A673 (cell line): ENCODE measurements around the gene ADCY6. TPM values are rescaled to one million over a fixed set of nuclear protein-coding genes. Genes with fewer than 3 reads are reported as not detected.

Experiments used
- BruUV-seq: library from RNA; stranded (reverse); fragments of 400-500 nt; replicated peaks from 2 replicates; lab custom pipeline; 2021; lab: Mats Ljungman, UMichigan
- CTCF ChIA-PET: fragments of 300-600 bp; sonication (Branson Sonifier 250); formaldehyde crosslinking; loops from one replicate; lab custom pipeline; 2022; ENCODE audit warnings: antibody characterized with exemption; lab: Charles Lee
- POLR2A ChIA-PET: fragments of 300-600 bp; sonication (Branson Sonifier 250); formaldehyde crosslinking; loops from one replicate; lab custom pipeline; 2022; ENCODE audit warnings: antibody characterized with exemption; ENCODE audit not compliant: low non-redundant PET; lab: Charles Lee
- DNase-seq: peaks from one replicate; pipeline ENCODE4 v3.0.0-alpha.2; 2015; ENCODE audit warnings: low spot score
- H3K27ac ChIP-seq: fragments of 200-600 bp; sonication (generic); 2 replicates; pipeline ENCODE4 v1.5.1; 2016; ENCODE audit warnings: mixed run types, low read depth, mild to moderate bottlenecking, mixed read lengths, antibody characterized with exemption, low read length; ENCODE audit not compliant: poor library complexity, severe bottlenecking
- H3K27me3 ChIP-seq: fragments of 200-600 bp; sonication (generic); replicated peaks from 2 replicates; pipeline ENCODE4 v1.6.1; 2017; ENCODE audit warnings: mixed run types, low read depth, mild to moderate bottlenecking, mixed read lengths, antibody characterized with exemption, low read length; ENCODE audit not compliant: insufficient read depth, poor library complexity
- H3K36me3 ChIP-seq: fragments of 200-600 bp; sonication (generic); 2 replicates; pipeline ENCODE4 v1.6.1; 2016; ENCODE audit warnings: mixed run types, mild to moderate bottlenecking, mixed read lengths, antibody characterized with exemption, low read length; ENCODE audit not compliant: insufficient read depth, poor library complexity, severe bottlenecking
- H3K4me1 ChIP-seq: fragments of 200-600 bp; sonication (generic); 2 replicates; pipeline ENCODE4 v1.6.1; 2017; ENCODE audit warnings: mixed run types, mild to moderate bottlenecking, mixed read lengths, antibody characterized with exemption, low read length; ENCODE audit not compliant: insufficient read depth, poor library complexity, severe bottlenecking
- H3K4me3 ChIP-seq: fragments of 200-600 bp; sonication (generic); 2 replicates; pipeline ENCODE4 v1.5.1; 2016; ENCODE audit warnings: low read depth, mixed run types, mild to moderate bottlenecking, mixed read lengths, low read length; ENCODE audit not compliant: poor library complexity, severe bottlenecking
- H3K9me3 ChIP-seq: fragments of 200-600 bp; sonication (generic); 2 replicates; pipeline ENCODE4 v1.6.1; 2016; ENCODE audit warnings: mixed run types, low read depth, mild to moderate bottlenecking, mixed read lengths, antibody characterized with exemption, low read length; ENCODE audit not compliant: poor library complexity, severe bottlenecking
- CTCF ChIP-seq: fragments of 300-800, 200-600 bp; sonication (generic); conservative IDR thresholded peaks from 2 replicates; pipeline ENCODE4 v1.5.1; 2017; ENCODE audit warnings: low read depth, mild to moderate bottlenecking, antibody characterized with exemption, low read length, moderate library complexity, mixed read lengths
- EZH2 ChIP-seq: fragments of 200-600 bp; sonication (generic); IDR thresholded peaks from 2 replicates; pipeline ENCODE4 v1.6.1; 2017; ENCODE audit warnings: borderline replicate concordance, low read depth, mild to moderate bottlenecking, mixed read lengths, antibody characterized with exemption, low read length; ENCODE audit not compliant: poor library complexity, severe bottlenecking
- intact Hi-C: fragments of 100-400 bp; cut with micrococcal nuclease; formaldehyde crosslinking; loops from one replicate; pipeline ENCODE4 v1.10.0; 2022; ENCODE audit not compliant: unreplicated experiment
- total RNA-seq: library from RNA; stranded (reverse); gene quantifications from 2 replicates; pipeline ENCODE4 v1.2.3, GENCODE V29; 2021

Gene ADCY6
- total RNA-seq, 1 experiment from 2014 or later, result 6.8 TPM

- Histone ChIP-seq H3K9me3 (no peaks in the 10 kb centered on the region), H3K27ac (no peak overlapping the region), H3K4me1 (no peaks in the 10 kb centered on the region), H3K27me3 (no peaks in the 10 kb centered on the region), H3K36me3 (no peaks in the 10 kb centered on the region), H3K4me3 (no peak overlapping the region)
- no TSS peak for BruUV-seq
- DNase-seq, result no peak
- no peak for TF ChIP-seq CTCF
- no peak for TF ChIP-seq EZH2
- ChIA-PET POLR2A (no interaction called here), CTCF (interaction anchor here (0.8 to 1.1 kb wide), 3 partner anchors 33 to 96 kb away, joined by 3 to 10 read pairs (median 7); no protein-coding TSS in a partner anchor)
- intact Hi-C loops, result loop anchor here (10.0 kb wide), 1 partner anchor 170 kb away; no protein-coding TSS in a partner anchor
Observed at GRCh38 chr12:48794870-48795269, 6.0 kb upstream of the ADCY6 start.

- CTCF ChIA-PET, result no interaction called here
- BruUV-seq, result no TSS peak
- no peaks in the 10 kb centered on the region for H3K27me3 ChIP-seq
- TF ChIP-seq EZH2 (no peak), CTCF (no peak)
- intact Hi-C loops, result loop anchor here (10.0 kb wide), 1 partner anchor 169 kb away; no protein-coding TSS in a partner anchor
- no peak overlapping the region for H3K4me3 ChIP-seq
- H3K27ac ChIP-seq, result no peak overlapping the region
- no peak for DNase-seq
- POLR2A ChIA-PET, result no interaction called here
- H3K36me3 ChIP-seq, result no peaks in the 10 kb centered on the region
- H3K4me1 ChIP-seq, result no peaks in the 10 kb centered on the region
- no peaks in the 10 kb centered on the region for H3K9me3 ChIP-seq
Observed at GRCh38 chr12:48793696-48794095, 4.8 kb upstream of the ADCY6 start.

GRCh38 chr12:48789858-48790326 is 1.0 kb upstream of the ADCY6 start:
- CTCF ChIA-PET, result interaction anchor here (0.7 to 1.2 kb wide), 2 partner anchors 25 to 62 kb away, joined by 4 to 10 read pairs; partner anchors contain the start of gene DDX23
- BruUV-seq, result no TSS peak
- Histone ChIP-seq H3K4me3 (peak overlapping the region; percentile 89), H3K36me3 (no peaks in the 10 kb centered on the region), H3K27me3 (no peaks in the 10 kb centered on the region), H3K9me3 (no peaks in the 10 kb centered on the region), H3K27ac (no peak overlapping the region), H3K4me1 (peaks cover 12% of the 10 kb centered on the region)
- DNase-seq, result no peak
- intact Hi-C loops, result loop anchor here (10.0 kb wide), 1 partner anchor 165 kb away; no protein-coding TSS in a partner anchor
- no peak for TF ChIP-seq CTCF
- TF ChIP-seq EZH2, result no peak
- POLR2A ChIA-PET, result no interaction called here
